ENCODE measurements around the gene MAP3K5. TPM values are rescaled to one million over a fixed set of nuclear protein-coding genes. Genes with fewer than 3 reads are reported as not detected.

MAP3K5 gene
- total RNA-seq, 1 donor from 2014 or later = 1.7 TPM

- DNase-seq (ENCODE audit: low read depth) = no peak
- H3K27ac ChIP-seq (ENCODE audit: low read depth, low read length) = no peak overlapping the region
- no peak overlapping the region for H3K27ac Mint-ChIP-seq (ENCODE audit: unreplicated experiment)
- no peak for TF ChIP-seq CTCF (IDR thresholded peaks at IDR 0.05; ENCODE audit: insufficient read depth, low read depth, low read length)
- TF ChIP-seq EZH2 (IDR thresholded peaks at IDR 0.05; ENCODE audit: insufficient read depth, low read length) = no peak
- no peaks in the 10 kb centered on the region for H4K20me1 ChIP-seq (ENCODE audit: insufficient read depth, low read length)
- no peak overlapping the region for H2AFZ ChIP-seq (ENCODE audit: low read depth, low read length)
- no peaks in the 10 kb centered on the region for H3K4me1 ChIP-seq (ENCODE audit: insufficient read depth, low read length)
- H3K4me3 Mint-ChIP-seq (ENCODE audit: unreplicated experiment) = no peak overlapping the region
- no peaks in the 10 kb centered on the region for H3K4me1 Mint-ChIP-seq (ENCODE audit: low read depth, unreplicated experiment)
- H3K4me3 ChIP-seq (ENCODE audit: insufficient read depth, low read depth, low read length) = no peak overlapping the region
- H3K27me3 Mint-ChIP-seq (ENCODE audit: low read depth, unreplicated experiment) = no peaks in the 10 kb centered on the region
- H3K79me2 ChIP-seq (ENCODE audit: insufficient read depth, low read length) = no peaks in the 10 kb centered on the region
- H3K9me3 ChIP-seq (ENCODE audit: insufficient read depth, low read depth, low read length) = no peaks in the 10 kb centered on the region
- no peaks in the 10 kb centered on the region for H3K27me3 ChIP-seq (ENCODE audit: insufficient read depth, low read length)
- no peak for FAIRE-seq
- H3K9ac ChIP-seq (ENCODE audit: low read length) = no peak overlapping the region
- H3K36me3 Mint-ChIP-seq (ENCODE audit: low read depth, unreplicated experiment) = no peaks in the 10 kb centered on the region
- no peaks in the 10 kb centered on the region for H3K9me3 Mint-ChIP-seq (ENCODE audit: unreplicated experiment)
- no peaks in the 10 kb centered on the region for H3K36me3 ChIP-seq (ENCODE audit: insufficient read depth, low read length)
- H3K4me2 ChIP-seq (ENCODE audit: low read length) = no peak overlapping the region
These were observed 257.1 kb downstream of the MAP3K5 start for GRCh38 chr6:136535017-136535765.

GRCh38 chr6:136534268-136534667, 258.0 kb downstream of the MAP3K5 start:
- no peak overlapping the region for H3K4me3 Mint-ChIP-seq (ENCODE audit: unreplicated experiment)
- no peaks in the 10 kb centered on the region for H3K27me3 Mint-ChIP-seq (ENCODE audit: low read depth, unreplicated experiment)
- Histone ChIP-seq H3K9ac (ENCODE audit: low read length) (no peak overlapping the region), H3K4me3 (ENCODE audit: insufficient read depth, low read depth, low read length) (no peak overlapping the region), H3K4me2 (ENCODE audit: low read length) (no peak overlapping the region), H3K79me2 (ENCODE audit: insufficient read depth, low read length) (no peaks in the 10 kb centered on the region), H3K36me3 (ENCODE audit: insufficient read depth, low read length) (no peaks in the 10 kb centered on the region), H3K27ac (ENCODE audit: low read depth, low read length) (no peak overlapping the region), H3K4me1 (ENCODE audit: insufficient read depth, low read length) (no peaks in the 10 kb centered on the region), H2AFZ (ENCODE audit: low read depth, low read length) (no peak overlapping the region), H4K20me1 (ENCODE audit: insufficient read depth, low read length) (no peaks in the 10 kb centered on the region), H3K9me3 (ENCODE audit: insufficient read depth, low read depth, low read length) (no peaks in the 10 kb centered on the region), H3K27me3 (ENCODE audit: insufficient read depth, low read length) (no peaks in the 10 kb centered on the region)
- H3K9me3 Mint-ChIP-seq (ENCODE audit: unreplicated experiment) = no peaks in the 10 kb centered on the region
- no peak for TF ChIP-seq CTCF (IDR thresholded peaks at IDR 0.05; ENCODE audit: insufficient read depth, low read depth, low read length)
- TF ChIP-seq EZH2 (IDR thresholded peaks at IDR 0.05; ENCODE audit: insufficient read depth, low read length) = no peak
- H3K4me1 Mint-ChIP-seq (ENCODE audit: low read depth, unreplicated experiment) = no peaks in the 10 kb centered on the region
- no peak for DNase-seq (ENCODE audit: low read depth)
- H3K27ac Mint-ChIP-seq (ENCODE audit: unreplicated experiment) = no peak overlapping the region
- no peak for FAIRE-seq
- H3K36me3 Mint-ChIP-seq (ENCODE audit: low read depth, unreplicated experiment) = no peaks in the 10 kb centered on the region

- Histone ChIP-seq H4K20me1 (ENCODE audit: insufficient read depth, low read length) (no peaks in the 10 kb centered on the region), H3K36me3 (ENCODE audit: insufficient read depth, low read length) (no peaks in the 10 kb centered on the region), H3K9ac (ENCODE audit: low read length) (no peak overlapping the region), H3K4me3 (ENCODE audit: insufficient read depth, low read depth, low read length) (no peak overlapping the region), H3K4me2 (ENCODE audit: low read length) (no peak overlapping the region), H3K27me3 (ENCODE audit: insufficient read depth, low read length) (no peaks in the 10 kb centered on the region), H3K79me2 (ENCODE audit: insufficient read depth, low read length) (no peaks in the 10 kb centered on the region), H3K4me1 (ENCODE audit: insufficient read depth, low read length) (no peaks in the 10 kb centered on the region), H3K27ac (ENCODE audit: low read depth, low read length) (no peak overlapping the region), H3K9me3 (ENCODE audit: insufficient read depth, low read depth, low read length) (no peaks in the 10 kb centered on the region), H2AFZ (ENCODE audit: low read depth, low read length) (no peak overlapping the region)
- Mint-ChIP-seq H3K9me3 (ENCODE audit: unreplicated experiment) (no peaks in the 10 kb centered on the region), H3K4me1 (ENCODE audit: low read depth, unreplicated experiment) (peaks cover 1% of the 10 kb centered on the region), H3K27ac (ENCODE audit: unreplicated experiment) (no peak overlapping the region), H3K36me3 (ENCODE audit: low read depth, unreplicated experiment) (no peaks in the 10 kb centered on the region), H3K27me3 (ENCODE audit: low read depth, unreplicated experiment) (no peaks in the 10 kb centered on the region), H3K4me3 (ENCODE audit: unreplicated experiment) (no peak overlapping the region)
- TF ChIP-seq EZH2 (IDR thresholded peaks at IDR 0.05; ENCODE audit: insufficient read depth, low read length) (no peak), CTCF (IDR thresholded peaks at IDR 0.05; ENCODE audit: insufficient read depth, low read depth, low read length) (no peak)
- FAIRE-seq (no peak), DNase-seq (ENCODE audit: low read depth) (no peak)
These were observed 258.8 kb downstream of the MAP3K5 start for GRCh38 chr6:136533487-136533886.
